ENCODE results near the gene INO80.
"Not testable (repeated sequence)": the region's sequence is repeated elsewhere in the genome, so short reads cannot be mapped to it uniquely, and the experiment has no call there.

INO80 gene

DNA sequence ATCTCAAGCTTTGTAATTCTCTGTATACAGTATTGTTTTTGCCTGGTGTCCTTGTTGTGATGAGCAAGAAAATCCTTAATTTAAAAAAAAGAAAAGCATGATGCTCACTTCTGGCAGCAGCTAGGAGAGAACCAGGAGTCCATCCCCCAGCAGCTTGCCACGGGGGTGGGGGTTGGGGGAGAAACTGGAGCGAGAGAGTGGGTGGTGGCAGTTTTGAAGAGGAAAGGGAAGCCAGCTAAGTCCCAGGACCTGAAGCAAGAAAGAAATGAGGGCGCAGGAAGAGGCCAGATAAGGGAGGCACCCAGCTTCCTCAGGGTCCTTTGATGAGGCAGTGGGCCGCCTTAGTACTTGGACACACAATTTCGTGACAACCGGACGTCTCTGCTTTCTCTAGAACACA lies 139.3 kb downstream of the INO80 start:
- DNase-seq (ENCODE audit: low read depth): no peak
- H3K4me3 ChIP-seq (ENCODE audit: low read depth, low read length): no peak overlapping the region
- TF ChIP-seq, protein P1, sequence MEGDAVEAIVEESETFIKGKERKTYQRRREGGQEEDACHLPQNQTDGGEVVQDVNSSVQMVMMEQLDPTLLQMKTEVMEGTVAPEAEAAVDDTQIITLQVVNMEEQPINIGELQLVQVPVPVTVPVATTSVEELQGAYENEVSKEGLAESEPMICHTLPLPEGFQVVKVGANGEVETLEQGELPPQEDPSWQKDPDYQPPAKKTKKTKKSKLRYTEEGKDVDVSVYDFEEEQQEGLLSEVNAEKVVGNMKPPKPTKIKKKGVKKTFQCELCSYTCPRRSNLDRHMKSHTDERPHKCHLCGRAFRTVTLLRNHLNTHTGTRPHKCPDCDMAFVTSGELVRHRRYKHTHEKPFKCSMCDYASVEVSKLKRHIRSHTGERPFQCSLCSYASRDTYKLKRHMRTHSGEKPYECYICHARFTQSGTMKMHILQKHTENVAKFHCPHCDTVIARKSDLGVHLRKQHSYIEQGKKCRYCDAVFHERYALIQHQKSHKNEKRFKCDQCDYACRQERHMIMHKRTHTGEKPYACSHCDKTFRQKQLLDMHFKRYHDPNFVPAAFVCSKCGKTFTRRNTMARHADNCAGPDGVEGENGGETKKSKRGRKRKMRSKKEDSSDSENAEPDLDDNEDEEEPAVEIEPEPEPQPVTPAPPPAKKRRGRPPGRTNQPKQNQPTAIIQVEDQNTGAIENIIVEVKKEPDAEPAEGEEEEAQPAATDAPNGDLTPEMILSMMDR (conservative IDR thresholded peaks at IDR 0.05; ENCODE audit: low read depth, low read length): no peak

DNA sequence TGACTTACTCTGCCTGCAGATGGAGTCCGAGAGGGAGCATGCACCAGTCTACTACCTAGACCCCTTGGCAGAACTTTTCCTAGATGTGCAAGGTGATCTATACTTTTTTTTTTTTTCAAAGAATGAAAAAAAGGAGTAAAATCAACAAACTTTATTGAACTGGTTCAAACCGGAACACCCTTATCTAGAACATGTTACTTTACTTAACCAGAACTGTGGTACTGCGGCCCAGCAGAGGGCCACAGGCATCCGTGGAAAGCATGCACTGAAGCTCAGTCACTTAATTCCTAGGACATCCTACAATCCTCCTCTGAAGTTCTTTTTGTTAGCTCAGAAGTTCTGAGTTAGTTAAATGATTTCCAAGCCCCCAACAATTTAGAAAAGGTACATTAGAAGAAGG lies 141.2 kb downstream of the INO80 start:
- TF ChIP-seq, protein P1 (conservative IDR thresholded peaks at IDR 0.05; ENCODE audit: low read depth, low read length): peak; percentile 55
- H3K4me3 ChIP-seq (ENCODE audit: low read depth, low read length): no peak overlapping the region
- peak; percentile 57 for DNase-seq (ENCODE audit: low read depth)

DNA sequence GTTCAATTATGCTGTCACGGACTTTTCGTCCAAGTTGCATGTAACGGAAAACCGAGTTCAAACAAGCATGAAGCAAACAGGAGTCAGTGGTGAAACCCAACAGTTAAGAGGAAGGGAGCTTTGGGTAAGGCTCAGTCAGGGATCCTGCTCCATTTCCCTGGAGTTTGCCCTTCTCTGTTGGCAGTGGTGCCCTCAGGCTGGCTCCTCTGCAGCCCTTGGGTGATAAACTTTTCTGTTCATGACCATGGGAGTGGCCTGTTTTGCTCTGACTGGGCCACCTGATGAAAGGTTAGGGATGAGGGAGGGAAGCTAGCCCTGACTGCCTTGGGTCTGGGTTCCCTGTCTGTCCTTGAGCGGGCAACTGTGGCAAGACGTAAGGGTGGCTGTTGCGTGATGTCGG lies 146.7 kb downstream of the INO80 start:
- H3K4me3 ChIP-seq (ENCODE audit: low read depth, low read length): no peak overlapping the region
- TF ChIP-seq, protein P1 (conservative IDR thresholded peaks at IDR 0.05; ENCODE audit: low read depth, low read length): no peak
- DNase-seq (ENCODE audit: low read depth): no peak

DNA sequence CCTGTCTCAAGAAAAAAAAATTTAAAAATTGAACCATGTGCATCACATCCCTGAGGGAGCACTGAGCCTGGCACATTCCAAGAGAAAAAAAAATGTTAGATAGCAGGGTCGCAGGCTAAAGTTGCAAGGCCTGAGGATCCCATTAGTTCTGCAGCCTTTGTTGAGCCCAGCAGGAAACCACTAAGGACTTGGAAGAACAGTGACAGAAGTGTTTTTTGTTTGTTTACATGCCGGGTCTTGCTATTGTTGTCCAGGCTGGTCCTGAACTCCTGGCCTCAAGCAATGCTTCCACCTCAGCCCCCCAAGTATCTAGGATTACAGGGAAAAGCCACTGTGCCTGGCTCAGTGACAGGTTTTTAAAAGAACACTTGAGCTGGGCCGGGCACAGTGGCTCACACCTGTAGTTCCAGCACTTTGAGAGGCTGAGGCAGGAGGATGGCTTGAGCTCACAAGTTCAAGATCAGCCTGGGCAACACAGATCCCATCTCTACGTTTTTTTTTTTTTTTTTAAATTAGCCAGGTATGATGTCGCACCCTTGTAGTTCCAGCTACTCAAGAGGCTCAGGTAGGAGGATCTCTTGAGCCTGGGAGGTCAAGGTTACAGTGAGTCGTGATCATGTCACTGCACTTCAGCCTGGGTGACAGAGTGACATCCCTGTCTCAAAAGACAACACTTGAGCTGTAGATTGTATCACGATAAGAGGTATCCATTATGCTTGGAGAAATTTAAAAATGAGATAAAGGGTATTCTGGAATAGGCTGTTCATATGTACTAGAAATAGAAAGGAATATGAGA lies 147.6 kb downstream of the INO80 start:
- TF ChIP-seq, protein P1 (conservative IDR thresholded peaks at IDR 0.05; ENCODE audit: low read depth, low read length): no peak
- H3K4me3 ChIP-seq (ENCODE audit: low read depth, low read length): no peak overlapping the region
- DNase-seq (ENCODE audit: low read depth): no peak

DNA sequence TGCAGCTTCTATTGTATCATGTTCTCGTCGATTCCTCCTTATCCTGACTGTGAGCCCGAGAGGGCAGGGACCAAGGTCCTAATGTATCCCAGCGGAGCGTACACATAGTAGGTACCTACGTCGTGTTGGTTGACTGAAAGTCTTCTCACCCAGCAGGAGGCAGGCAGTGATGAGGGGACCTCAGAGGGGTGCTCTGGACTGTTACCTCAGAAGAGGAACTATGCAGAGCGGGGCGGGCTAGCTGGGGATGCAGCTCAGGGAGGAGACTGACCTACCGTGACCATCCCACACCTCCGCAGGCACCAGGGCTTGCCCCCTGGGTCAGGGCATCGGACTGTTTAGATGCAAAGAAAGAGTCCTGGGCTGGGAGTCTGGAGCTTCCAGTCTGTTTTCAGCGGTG lies 151.4 kb downstream of the INO80 start:
- TF ChIP-seq, protein P1 (conservative IDR thresholded peaks at IDR 0.05; ENCODE audit: low read depth, low read length): no peak
- no peak overlapping the region for H3K4me3 ChIP-seq (ENCODE audit: low read depth, low read length)
- no peak for DNase-seq (ENCODE audit: low read depth)

DNA sequence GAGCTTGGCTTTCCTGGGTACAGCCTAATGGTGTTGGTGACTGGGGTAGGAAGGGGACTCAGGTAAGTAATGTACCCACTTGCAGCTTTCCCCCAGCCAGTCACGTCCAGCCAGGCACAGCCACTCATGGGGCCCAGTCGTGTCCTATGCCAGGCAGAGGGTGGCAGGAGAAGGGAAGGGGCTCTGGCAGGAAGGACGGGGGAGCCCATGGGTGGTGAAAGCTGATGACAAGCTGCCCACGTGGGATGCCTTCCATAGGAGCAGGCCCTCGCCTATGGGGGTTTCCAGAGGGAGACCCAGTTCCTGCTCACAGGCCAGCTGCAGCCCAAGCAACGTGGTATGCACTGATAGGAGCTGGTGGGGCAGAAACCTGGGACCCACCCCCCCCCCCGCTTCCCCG lies 152.1 kb downstream of the INO80 start:
- H3K4me3 ChIP-seq (ENCODE audit: low read depth, low read length): no peak overlapping the region
- TF ChIP-seq, protein P1 (conservative IDR thresholded peaks at IDR 0.05; ENCODE audit: low read depth, low read length): no peak
- no peak for DNase-seq (ENCODE audit: low read depth)

DNA sequence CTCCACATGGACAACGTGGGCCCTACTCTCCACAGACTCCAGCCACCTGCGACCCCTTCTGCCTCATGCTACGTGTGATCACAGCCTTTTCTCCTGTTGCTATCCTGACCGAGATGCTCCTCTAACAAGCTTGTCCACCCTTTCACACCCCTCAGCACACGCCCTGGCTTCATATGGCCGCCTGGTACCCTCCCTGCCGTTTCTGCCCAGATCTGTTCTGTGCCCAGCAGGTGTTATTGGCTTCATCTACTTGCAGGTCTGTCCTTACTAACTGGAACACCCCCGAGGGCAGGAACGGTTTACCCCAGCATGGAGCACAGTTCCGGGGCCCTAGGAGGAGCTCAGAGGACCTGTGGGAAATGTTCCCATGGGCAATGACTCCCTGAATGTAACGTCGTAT lies 152.9 kb downstream of the INO80 start:
- no peak overlapping the region for H3K4me3 ChIP-seq (ENCODE audit: low read depth, low read length)
- DNase-seq (ENCODE audit: low read depth): no peak
- TF ChIP-seq, protein P1 (conservative IDR thresholded peaks at IDR 0.05; ENCODE audit: low read depth, low read length): no peak

DNA sequence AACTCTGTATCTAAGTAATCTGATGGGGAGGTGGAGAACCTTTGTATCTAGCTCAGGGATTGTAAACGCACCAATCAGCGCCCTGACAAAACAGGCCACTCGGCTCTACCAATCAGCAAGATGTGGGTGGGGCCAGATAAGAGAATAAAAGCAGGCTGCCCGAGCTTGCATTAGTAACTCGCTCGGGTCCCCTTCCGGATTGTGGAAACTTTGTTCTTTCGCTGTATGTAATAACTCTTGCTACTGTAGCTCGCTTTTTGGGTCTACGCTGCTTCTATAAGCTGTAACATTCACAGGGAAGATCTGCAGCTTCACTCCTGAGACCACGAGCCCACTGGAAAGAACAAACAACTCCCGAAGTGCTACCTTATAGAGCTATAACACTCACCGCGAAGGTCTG lies 153.8 kb downstream of the INO80 start:
- H3K4me3 ChIP-seq (ENCODE audit: low read depth, low read length); DNase-seq (ENCODE audit: low read depth): not testable (repeated sequence)

DNA sequence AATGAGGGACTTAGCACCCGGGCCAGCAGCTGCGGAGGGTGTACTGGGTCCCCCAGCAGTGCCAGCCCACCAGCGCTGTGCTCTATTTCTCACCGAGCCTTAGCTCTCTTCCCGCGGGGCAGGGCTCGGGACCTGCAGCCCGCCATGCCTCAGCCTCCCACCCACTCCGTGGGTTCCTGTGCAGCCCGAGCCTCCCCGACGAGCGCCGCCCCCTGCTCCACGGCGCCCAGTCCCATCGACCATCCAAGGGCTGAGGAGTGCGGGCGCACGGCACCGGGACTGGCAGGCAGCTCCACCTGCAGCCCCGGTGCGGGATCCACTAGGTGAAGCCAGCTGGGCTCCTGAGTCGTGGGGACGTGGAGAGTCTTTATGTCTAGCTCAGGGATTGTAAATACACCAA lies 154.3 kb downstream of the INO80 start:
- DNase-seq (ENCODE audit: low read depth); H3K4me3 ChIP-seq (ENCODE audit: low read depth, low read length): not testable (repeated sequence)

Measured in choroid plexus epithelial cell (primary cell).